Vagina (tissue), 2 donors: Measurements from ENCODE around the gene CD8B. TPM values are rescaled to one million over a fixed set of nuclear protein-coding genes. Genes with fewer than 3 reads are reported as not detected.

Source experiments
- DNase-seq, 2 donors: peaks; one replicate each; pipeline ENCODE4 v3.0.0-alpha.2; 2017; ENCODE audit errors: extremely low spot score in 2 of 2
- H3K27ac ChIP-seq: fragments of 200-600 bp; sonication (generic); one replicate; pipeline ENCODE4 v1.5.1; 2019
- H3K27me3 ChIP-seq: fragments of 200-600 bp; sonication (generic); one replicate; pipeline ENCODE4 v1.5.1; 2019
- H3K36me3 ChIP-seq, 2 donors: fragments of 200-600 bp; sonication (generic); one replicate each; pipeline ENCODE4 v1.5.1; 2017 to 2019
- H3K4me1 ChIP-seq: fragments of 200-600 bp; sonication (generic); one replicate; pipeline ENCODE4 v1.5.1; 2019
- H3K4me3 ChIP-seq, 2 donors: fragments of 200-600 bp; sonication (generic); 1 replicate in 1 of 2; 2 replicates in 1 of 2; pipeline ENCODE4 v1.5.1; 2016 to 2019
- H3K9me3 ChIP-seq: fragments of 200-600 bp; sonication (generic); one replicate; pipeline ENCODE4 v1.5.1; 2019
- CTCF ChIP-seq, 3 experiments: fragments of 450-650 bp in 2 of 3; fragments of 200-600 bp in 1 of 3; sonication (generic) in 1 of 3; IDR thresholded peaks; one replicate each; pipeline ENCODE4 v1.5.1; 2017 to 2019; ENCODE audit warnings: antibody characterized with exemption in 3 of 3, mild to moderate bottlenecking in 2 of 3, moderate library complexity in 2 of 3
- POLR2A ChIP-seq, 2 donors: fragments of 450-650 bp; IDR thresholded peaks; one replicate each; pipeline ENCODE4 v1.6.1; 2017; ENCODE audit warnings: antibody characterized with exemption in 2 of 2, mild to moderate bottlenecking in 2 of 2, moderate library complexity in 2 of 2
- POLR2AphosphoS5 ChIP-seq, 2 donors: sonication (generic); formaldehyde crosslinking; IDR thresholded peaks; one replicate each; pipeline ENCODE4 v1.9.0; 2017; ENCODE audit warnings: antibody characterized with exemption in 2 of 2, mild to moderate bottlenecking in 2 of 2, low read depth in 1 of 2; ENCODE audit not compliant: insufficient read depth in 1 of 2
- intact Hi-C: fragments of 100-400 bp; cut with DNase I; formaldehyde crosslinking; loops from one replicate; pipeline ENCODE4 v1.15.1; 2023
- total RNA-seq: library from RNA; depleted of rRNA; stranded (reverse); fragments of >200 nt; gene quantifications from one replicate; pipeline ENCODE4 v1.2.3, GENCODE V29; 2016

The CD8B gene
- total RNA-seq, 1 donor from 2014 or later, result 10.6 TPM

GRCh38 chr2:86825036-86825692, 36.5 kb downstream of the CD8B start:
- H3K36me3 ChIP-seq, result no peaks in the 10 kb centered on the region
- no peak for DNase-seq
- H3K27me3 ChIP-seq, result no peaks in the 10 kb centered on the region
- H3K4me1 ChIP-seq, result no peaks in the 10 kb centered on the region
- no peaks in the 10 kb centered on the region for H3K9me3 ChIP-seq
- H3K27ac ChIP-seq, result no peak overlapping the region
- H3K4me3 ChIP-seq, result no peak overlapping the region
- TF ChIP-seq POLR2AphosphoS5 (IDR thresholded peaks at IDR 0.05; ENCODE audit: insufficient read depth in 1 of 2, low read depth in 1 of 2), result no peak
- no peak for TF ChIP-seq CTCF (IDR thresholded peaks at IDR 0.05)
- no peak for TF ChIP-seq POLR2A (IDR thresholded peaks at IDR 0.05)
- intact Hi-C loops, result no loop called here

GRCh38 chr2:86822668-86823345, 38.9 kb downstream of the CD8B start:
- intact Hi-C loops, result no loop called here
- H3K36me3 ChIP-seq, result no peaks in the 10 kb centered on the region
- no peak for DNase-seq
- H3K27ac ChIP-seq, result no peak overlapping the region
- no peaks in the 10 kb centered on the region for H3K9me3 ChIP-seq
- no peaks in the 10 kb centered on the region for H3K4me1 ChIP-seq
- no peak overlapping the region for H3K4me3 ChIP-seq
- TF ChIP-seq POLR2AphosphoS5 (IDR thresholded peaks at IDR 0.05; ENCODE audit: insufficient read depth in 1 of 2, low read depth in 1 of 2) (no peak), CTCF (IDR thresholded peaks at IDR 0.05) (no peak)
- H3K27me3 ChIP-seq, result no peaks in the 10 kb centered on the region

GRCh38 chr2:86821842-86822241, 39.8 kb downstream of the CD8B start:
- Histone ChIP-seq H3K27ac (no peak overlapping the region), H3K4me3 (no peak overlapping the region), H3K4me1 (no peaks in the 10 kb centered on the region), H3K36me3 (no peaks in the 10 kb centered on the region), H3K27me3 (no peaks in the 10 kb centered on the region), H3K9me3 (no peaks in the 10 kb centered on the region)
- intact Hi-C loops, result no loop called here
- DNase-seq, result no peak
- TF ChIP-seq CTCF (IDR thresholded peaks at IDR 0.05) (no peak), POLR2AphosphoS5 (IDR thresholded peaks at IDR 0.05; ENCODE audit: insufficient read depth in 1 of 2, low read depth in 1 of 2) (no peak), POLR2A (IDR thresholded peaks at IDR 0.05) (no peak)

GRCh38 chr2:86821306-86821705, 40.4 kb downstream of the CD8B start:
- Histone ChIP-seq H3K4me1 (no peaks in the 10 kb centered on the region), H3K4me3 (no peak overlapping the region), H3K36me3 (no peaks in the 10 kb centered on the region), H3K9me3 (no peaks in the 10 kb centered on the region), H3K27ac (no peak overlapping the region), H3K27me3 (no peaks in the 10 kb centered on the region)
- intact Hi-C loops, result no loop called here
- DNase-seq, result no peak
- no peak for TF ChIP-seq POLR2AphosphoS5 (IDR thresholded peaks at IDR 0.05; ENCODE audit: insufficient read depth in 1 of 2, low read depth in 1 of 2)
- TF ChIP-seq CTCF (IDR thresholded peaks at IDR 0.05), result no peak
- no peak for TF ChIP-seq POLR2A (IDR thresholded peaks at IDR 0.05)

- H3K4me1 ChIP-seq, result no peaks in the 10 kb centered on the region
- DNase-seq, result no peak
- intact Hi-C loops, result no loop called here
- TF ChIP-seq CTCF (IDR thresholded peaks at IDR 0.05) (no peak), POLR2AphosphoS5 (IDR thresholded peaks at IDR 0.05; ENCODE audit: insufficient read depth in 1 of 2, low read depth in 1 of 2) (no peak), POLR2A (IDR thresholded peaks at IDR 0.05) (no peak)
- H3K9me3 ChIP-seq, result no peaks in the 10 kb centered on the region
- H3K27me3 ChIP-seq, result no peaks in the 10 kb centered on the region
- no peak overlapping the region for H3K4me3 ChIP-seq
- no peaks in the 10 kb centered on the region for H3K36me3 ChIP-seq
- H3K27ac ChIP-seq, result no peak overlapping the region
Measured at GRCh38 chr2:86818957-86819356, 42.7 kb downstream of the CD8B start.
